Peyer's patch (tissue), 4 donors: ENCODE measurements around the gene STON2.

Source experiments
- CTCF ChIP-seq, 6 experiments: fragments of 450-650 bp in 4 of 6; fragments of 200-600 bp in 2 of 6; sonication (generic) in 1 of 6; IDR thresholded peaks; one replicate each; pipeline ENCODE4 v1.5.1; 2017 to 2019; ENCODE audit warnings: antibody characterized with exemption in 6 of 6, mild to moderate bottlenecking in 3 of 6, moderate library complexity in 1 of 6
- POLR2A ChIP-seq, 2 donors: fragments of 450-650 bp; IDR thresholded peaks; one replicate each; pipeline ENCODE4 v1.5.1; 2017; ENCODE audit warnings: antibody characterized with exemption in 2 of 2, mild to moderate bottlenecking in 2 of 2, moderate library complexity in 2 of 2

GRCh38 chr14:81305743-81306142 is 94.4 kb downstream of the STON2 start:
- TF ChIP-seq POLR2A (IDR thresholded peaks at IDR 0.05), result no peak
- TF ChIP-seq CTCF (IDR thresholded peaks at IDR 0.05), result no peak
